Ectodermal cell (in vitro differentiated cells): ENCODE data around the gene ARHGAP15.

Experiments
- H3K27ac ChIP-seq: 2 replicates; pipeline ENCODE4 v1.7.0; 2013; ENCODE audit warnings: mild to moderate bottlenecking, low read depth, low read length; ENCODE audit not compliant: insufficient read depth, poor library complexity, severe bottlenecking
- H3K27me3 ChIP-seq: 2 replicates; pipeline ENCODE4 v1.7.0; 2013; ENCODE audit warnings: mild to moderate bottlenecking, low read length; ENCODE audit not compliant: insufficient read depth, control insufficient read depth, poor library complexity, severe bottlenecking
- H3K36me3 ChIP-seq: one replicate; pipeline ENCODE4 v1.7.0; 2013; ENCODE audit warnings: low read length; ENCODE audit not compliant: control insufficient read depth, insufficient read depth
- H3K4me1 ChIP-seq: one replicate; pipeline ENCODE4 v1.7.0; 2013; ENCODE audit warnings: low read length; ENCODE audit not compliant: control insufficient read depth, insufficient read depth
- H3K4me3 ChIP-seq: 2 replicates; pipeline ENCODE4 v1.7.0; 2013; ENCODE audit warnings: low read depth, low read length, control low read depth; ENCODE audit not compliant: insufficient read depth
- H3K9me3 ChIP-seq: 2 replicates; pipeline ENCODE4 v1.7.0; 2013; ENCODE audit warnings: mild to moderate bottlenecking, low read length, moderate library complexity; ENCODE audit not compliant: control insufficient read depth
- WGBS, 2 experiments: methylation state at CpG; one replicate each; pipeline ENCODE4 v1.1.7; 2013; ENCODE audit warnings: missing lambda C conversion rate in 2 of 2; 5-methylcytosine and 5-hydroxymethylcytosine counted together

Gene ARHGAP15

DNA sequence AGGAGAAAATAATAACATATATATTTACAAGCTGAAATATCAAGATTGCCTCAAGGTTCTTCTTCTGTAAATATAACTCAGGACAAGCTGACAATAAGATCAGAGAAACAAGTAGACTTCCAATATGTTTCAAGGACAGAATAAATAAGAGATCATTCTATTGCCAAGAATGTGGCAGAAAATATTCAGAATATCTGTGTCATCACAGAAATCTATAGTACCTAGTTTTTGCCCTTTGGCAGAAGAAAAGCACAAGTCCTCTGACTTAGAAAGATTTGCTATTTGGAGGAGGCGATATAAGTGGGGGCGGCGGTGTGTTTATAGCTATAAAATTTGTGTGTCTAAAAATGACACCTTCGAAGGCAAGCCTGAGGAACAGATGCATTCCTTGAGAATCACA is 34.3 kb downstream of the ARHGAP15 start:
- Histone ChIP-seq H3K4me3 (no peak overlapping the region), H3K4me1 (no peaks in the 10 kb centered on the region), H3K27ac (no peak overlapping the region), H3K36me3 (no peaks in the 10 kb centered on the region), H3K9me3 (no peaks in the 10 kb centered on the region), H3K27me3 (no peaks in the 10 kb centered on the region)
- WGBS, 2 experiments = 94% methylated on average over 4 of the region's 4 CpGs

DNA sequence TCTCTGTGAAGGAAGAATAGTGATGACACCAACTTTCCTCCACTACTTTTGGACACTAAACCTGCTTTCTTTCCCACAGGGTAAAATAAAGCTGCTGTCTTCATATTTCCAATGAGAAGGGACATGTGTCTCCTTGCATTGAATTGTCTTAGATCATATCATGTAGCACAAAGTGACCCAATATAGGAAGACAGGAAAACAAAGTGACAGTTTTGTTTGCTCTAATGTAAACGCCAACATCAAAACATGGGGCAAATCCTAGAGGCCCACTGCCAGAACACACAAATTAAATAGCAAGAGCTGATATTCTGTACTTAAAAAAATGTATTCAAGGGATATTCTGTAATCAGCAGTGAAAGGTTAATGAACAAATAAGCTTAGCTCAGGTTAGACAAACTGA is 36.1 kb downstream of the ARHGAP15 start:
- 100% methylated on average over 1 of the region's 1 CpG for WGBS, 2 experiments

DNA sequence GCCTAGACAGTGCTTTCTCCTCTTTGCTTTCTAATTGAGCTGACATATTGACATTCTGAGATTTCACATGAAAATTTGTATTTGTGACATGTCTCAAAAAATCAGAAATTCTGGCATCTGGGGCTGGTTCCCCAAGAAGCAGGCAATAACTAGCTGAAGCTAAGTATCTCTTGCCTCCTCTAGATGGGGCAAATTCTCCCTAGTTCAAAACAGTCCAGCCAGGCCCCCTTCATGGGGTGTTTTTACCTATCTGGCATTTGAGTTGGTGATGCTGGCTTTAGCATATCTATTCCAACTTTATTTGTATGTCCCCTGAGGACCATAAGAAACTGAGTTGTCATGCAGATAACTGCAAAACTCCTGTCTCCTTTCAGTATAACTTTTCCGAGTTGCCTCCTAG is 39.9 kb downstream of the ARHGAP15 start:
- Histone ChIP-seq H3K4me3 (no peak overlapping the region), H3K27ac (no peak overlapping the region), H3K36me3 (no peaks in the 10 kb centered on the region), H3K9me3 (no peaks in the 10 kb centered on the region), H3K27me3 (no peaks in the 10 kb centered on the region), H3K4me1 (no peaks in the 10 kb centered on the region)
- WGBS, 2 experiments = 90 to 100% methylated on average over 1 of the region's 1 CpG

More for the DNA sequence above, 36.1 kb downstream of the ARHGAP15 start:
- no peak overlapping the region for H3K27ac ChIP-seq
- no peaks in the 10 kb centered on the region for H3K9me3 ChIP-seq
- H3K36me3 ChIP-seq = no peaks in the 10 kb centered on the region
- H3K4me3 ChIP-seq = no peak overlapping the region
- H3K4me1 ChIP-seq = no peaks in the 10 kb centered on the region
- H3K27me3 ChIP-seq = no peaks in the 10 kb centered on the region

DNA sequence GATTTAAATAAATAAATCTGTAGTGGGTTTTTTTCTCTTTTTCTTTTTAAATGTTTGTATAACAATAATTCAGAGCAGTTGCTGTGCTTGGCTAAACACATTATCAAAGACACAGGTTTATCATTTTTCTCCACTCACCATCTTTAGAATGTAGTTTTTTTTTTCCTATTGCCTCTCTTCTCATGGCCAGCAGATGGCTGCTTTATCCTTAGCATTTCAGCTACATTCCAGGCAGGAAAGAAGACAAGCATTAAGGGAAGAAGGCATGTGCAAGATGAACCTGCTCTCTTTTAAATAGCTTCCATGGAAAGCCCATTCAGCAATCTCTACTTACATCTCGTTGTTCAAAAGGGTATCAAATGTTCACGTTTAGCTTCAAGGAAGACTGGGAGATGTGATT is 42.6 kb downstream of the ARHGAP15 start:
- no peak overlapping the region for H3K27ac ChIP-seq
- WGBS, 2 experiments = 57 to 67% methylated on average over 2 of the region's 2 CpGs
- H3K36me3 ChIP-seq = no peaks in the 10 kb centered on the region
- no peaks in the 10 kb centered on the region for H3K27me3 ChIP-seq
- no peaks in the 10 kb centered on the region for H3K9me3 ChIP-seq
- no peak overlapping the region for H3K4me3 ChIP-seq
- peaks cover 2% of the 10 kb centered on the region for H3K4me1 ChIP-seq

DNA sequence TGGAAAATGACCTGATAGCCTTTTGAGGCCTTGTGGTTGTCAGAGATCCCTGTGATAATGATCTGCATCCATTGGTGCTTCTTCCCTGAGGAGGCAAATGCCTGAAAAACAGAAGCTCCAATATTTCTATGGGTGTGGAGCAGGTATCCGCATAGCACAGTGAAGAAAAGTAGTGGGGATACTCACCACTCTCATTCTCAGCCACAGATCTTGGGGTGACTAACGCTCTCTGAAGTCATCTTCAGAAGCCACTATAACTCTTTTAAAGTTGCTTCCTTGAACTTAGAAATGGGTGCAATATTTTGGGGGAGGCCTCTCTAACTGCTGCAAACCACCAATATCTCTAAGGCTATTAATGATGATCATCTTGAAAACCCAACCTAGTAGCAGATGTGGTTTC is 46.2 kb downstream of the ARHGAP15 start:
- peaks cover 5% of the 10 kb centered on the region for H3K4me1 ChIP-seq
- no peaks in the 10 kb centered on the region for H3K9me3 ChIP-seq
- no peak overlapping the region for H3K4me3 ChIP-seq
- H3K36me3 ChIP-seq = no peaks in the 10 kb centered on the region
- no peak overlapping the region for H3K27ac ChIP-seq
- H3K27me3 ChIP-seq = no peaks in the 10 kb centered on the region
- 95 to 100% methylated on average over 1 to 2 of the region's 2 CpGs for WGBS, 2 experiments

DNA sequence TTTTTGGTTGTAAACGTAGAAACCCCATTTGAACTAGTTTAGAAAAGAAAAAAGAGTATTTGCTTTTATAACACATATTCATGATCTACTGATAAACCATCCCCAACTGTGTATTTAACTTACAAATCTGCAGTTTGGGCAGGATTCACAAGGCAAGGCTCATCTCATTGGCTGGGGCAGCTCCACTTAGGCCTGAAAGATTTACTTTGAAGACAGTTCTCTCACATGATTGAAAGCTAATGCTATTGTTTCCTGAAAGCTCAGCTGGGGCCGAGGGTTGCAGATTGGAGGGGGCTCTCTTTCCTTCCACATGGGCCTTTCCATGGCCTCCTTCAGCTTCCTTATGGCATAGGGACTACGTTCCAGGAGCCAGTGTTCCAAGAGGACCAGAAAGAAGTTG is 47.4 kb downstream of the ARHGAP15 start:
- no peaks in the 10 kb centered on the region for H3K36me3 ChIP-seq
- WGBS, 2 experiments = 76 to 81% methylated on average over 2 to 3 of the region's 3 CpGs
- H3K9me3 ChIP-seq = peaks cover 2% of the 10 kb centered on the region
- no peak overlapping the region for H3K4me3 ChIP-seq
- peaks cover 5% of the 10 kb centered on the region for H3K4me1 ChIP-seq
- no peaks in the 10 kb centered on the region for H3K27me3 ChIP-seq
- H3K27ac ChIP-seq = no peak overlapping the region

DNA sequence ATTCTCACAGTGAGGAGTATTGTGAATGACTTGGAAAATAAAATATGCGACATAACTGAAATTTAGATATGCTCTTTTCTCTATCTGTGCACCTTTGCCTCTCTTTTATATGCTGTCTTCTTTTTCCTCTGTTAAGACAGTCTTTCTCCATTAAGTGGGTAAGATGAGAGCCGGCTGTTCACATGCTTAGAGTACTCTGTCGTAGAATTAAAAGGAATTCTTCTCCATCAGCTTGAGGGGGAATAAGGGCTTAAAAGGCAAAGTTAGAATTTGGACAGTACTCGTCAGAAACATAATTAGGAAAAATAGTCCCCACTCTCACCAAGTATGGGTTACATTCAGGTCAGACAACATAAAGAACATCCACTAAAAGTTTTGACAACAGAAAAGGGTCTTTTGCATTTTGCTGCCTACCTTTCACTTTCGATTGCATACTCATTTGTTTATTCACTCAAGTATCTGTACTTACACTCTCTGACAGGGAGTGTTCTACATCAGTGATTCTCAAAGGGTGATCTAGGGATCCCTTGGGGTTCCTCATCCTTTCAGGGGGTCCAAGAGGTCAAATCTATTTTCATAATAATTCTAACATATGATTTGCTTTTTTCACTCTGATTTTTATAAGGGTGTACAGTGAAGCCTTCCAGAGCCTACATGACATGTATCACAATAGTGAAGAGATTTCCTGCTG is 48.0 kb downstream of the ARHGAP15 start:
- Histone ChIP-seq H3K36me3 (no peaks in the 10 kb centered on the region), H3K9me3 (peaks cover 2% of the 10 kb centered on the region), H3K4me1 (peaks cover 5% of the 10 kb centered on the region), H3K27ac (no peak overlapping the region), H3K27me3 (no peaks in the 10 kb centered on the region), H3K4me3 (no peak overlapping the region)
- WGBS, 2 experiments = 93 to 96% methylated on average over 5 of the region's 5 CpGs

DNA sequence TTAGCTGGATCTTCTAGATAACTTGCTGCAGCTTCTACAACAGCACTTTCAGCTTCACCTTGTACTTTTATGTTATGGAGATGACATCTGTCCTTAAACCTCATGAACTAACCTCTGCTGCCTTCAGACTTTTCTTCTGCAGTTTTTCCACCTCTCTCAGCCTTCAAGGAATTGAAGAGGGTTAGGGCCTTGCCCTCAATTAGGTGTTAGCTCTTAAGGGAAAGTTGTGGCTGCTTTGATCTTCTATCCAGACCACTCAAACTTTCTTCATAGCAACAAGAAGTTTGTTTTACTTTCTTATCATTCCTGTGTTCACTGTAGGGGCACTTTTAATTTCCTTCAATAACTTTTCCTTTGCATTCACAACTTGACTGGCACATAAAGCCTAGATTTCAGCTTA is 52.3 kb downstream of the ARHGAP15 start:
- Histone ChIP-seq H3K4me3 (no peak overlapping the region), H3K27ac (no peak overlapping the region), H3K36me3 (no peaks in the 10 kb centered on the region), H3K27me3 (no peaks in the 10 kb centered on the region), H3K4me1 (peaks cover 5% of the 10 kb centered on the region), H3K9me3 (peaks cover 2% of the 10 kb centered on the region)

DNA sequence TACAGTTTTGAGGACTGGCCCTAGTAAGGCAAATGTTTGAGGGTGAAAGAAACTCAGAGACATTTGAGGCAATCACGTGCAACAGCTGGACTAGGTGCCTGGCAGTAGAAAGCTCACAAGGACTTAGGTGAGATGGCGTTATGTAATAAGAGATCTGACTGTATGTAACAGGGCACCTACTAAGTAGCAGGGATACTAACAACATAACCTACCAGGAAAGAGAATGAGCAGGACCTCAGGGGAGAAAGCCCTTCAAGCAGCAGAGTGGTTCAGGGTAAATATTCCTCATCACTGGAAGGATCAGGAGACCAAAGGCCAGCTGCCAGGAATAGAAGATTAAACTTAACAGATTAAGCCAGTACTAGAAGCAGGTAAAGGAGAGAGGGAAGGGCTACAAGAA is 53.4 kb downstream of the ARHGAP15 start:
- no peaks in the 10 kb centered on the region for H3K4me1 ChIP-seq
- H3K9me3 ChIP-seq = peaks cover 2% of the 10 kb centered on the region
- H3K27ac ChIP-seq = no peak overlapping the region
- no peaks in the 10 kb centered on the region for H3K36me3 ChIP-seq
- H3K27me3 ChIP-seq = no peaks in the 10 kb centered on the region
- H3K4me3 ChIP-seq = no peak overlapping the region
- WGBS, 2 experiments = 90 to 96% methylated on average over 1 to 2 of the region's 2 CpGs

DNA sequence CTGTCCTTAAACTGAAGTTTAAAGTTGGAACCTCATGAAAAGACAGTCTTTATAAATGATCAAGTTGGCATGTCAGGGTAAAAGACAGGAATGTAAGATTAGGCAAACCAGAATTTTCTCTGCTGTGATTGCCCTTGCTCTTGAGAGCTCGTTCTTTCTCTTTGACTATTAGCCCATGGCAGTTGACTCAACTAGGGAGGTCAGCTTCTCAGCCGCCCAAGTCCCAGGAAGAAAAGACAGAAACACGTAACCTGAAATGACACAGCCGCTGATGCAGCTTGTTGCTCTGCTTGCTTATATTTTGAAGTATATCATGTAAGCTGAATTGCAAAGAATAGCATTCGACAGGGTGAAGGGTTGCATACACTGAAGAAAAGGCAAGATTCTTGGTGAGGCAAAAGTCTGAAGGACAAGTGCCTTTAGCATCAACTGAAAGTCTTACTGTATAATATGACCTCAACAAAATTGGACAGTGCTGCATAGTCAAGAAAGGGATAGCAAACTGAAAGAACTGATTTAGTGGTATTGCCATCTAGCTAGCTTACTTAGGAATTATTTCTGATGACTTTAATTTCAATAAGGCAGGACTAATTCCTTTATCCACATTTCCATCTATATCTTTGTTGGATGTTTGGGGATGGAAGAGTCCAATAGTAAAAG is 54.7 kb downstream of the ARHGAP15 start:
- H3K27me3 ChIP-seq = no peaks in the 10 kb centered on the region
- H3K36me3 ChIP-seq = no peaks in the 10 kb centered on the region
- no peaks in the 10 kb centered on the region for H3K4me1 ChIP-seq
- H3K27ac ChIP-seq = no peak overlapping the region
- H3K4me3 ChIP-seq = no peak overlapping the region
- peaks cover 2% of the 10 kb centered on the region for H3K9me3 ChIP-seq
- WGBS, 2 experiments = 90 to 91% methylated on average over 5 of the region's 5 CpGs
